Stimulated activated naive CD4-positive, alpha-beta T cell treated with Interleukin-2 at 50 U/mL for 16 hours (primary cell): ENCODE results near the gene SLC2A8.
A peak's percentile ranks its signal among the peaks of the same experiment; 100 is the strongest.

Experiments used
- DNase-seq: peaks from one replicate; lab custom pipeline; 2025; lab: John Stamatoyannopoulos, UW

Gene SLC2A8, protein sequence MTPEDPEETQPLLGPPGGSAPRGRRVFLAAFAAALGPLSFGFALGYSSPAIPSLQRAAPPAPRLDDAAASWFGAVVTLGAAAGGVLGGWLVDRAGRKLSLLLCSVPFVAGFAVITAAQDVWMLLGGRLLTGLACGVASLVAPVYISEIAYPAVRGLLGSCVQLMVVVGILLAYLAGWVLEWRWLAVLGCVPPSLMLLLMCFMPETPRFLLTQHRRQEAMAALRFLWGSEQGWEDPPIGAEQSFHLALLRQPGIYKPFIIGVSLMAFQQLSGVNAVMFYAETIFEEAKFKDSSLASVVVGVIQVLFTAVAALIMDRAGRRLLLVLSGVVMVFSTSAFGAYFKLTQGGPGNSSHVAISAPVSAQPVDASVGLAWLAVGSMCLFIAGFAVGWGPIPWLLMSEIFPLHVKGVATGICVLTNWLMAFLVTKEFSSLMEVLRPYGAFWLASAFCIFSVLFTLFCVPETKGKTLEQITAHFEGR

DNA sequence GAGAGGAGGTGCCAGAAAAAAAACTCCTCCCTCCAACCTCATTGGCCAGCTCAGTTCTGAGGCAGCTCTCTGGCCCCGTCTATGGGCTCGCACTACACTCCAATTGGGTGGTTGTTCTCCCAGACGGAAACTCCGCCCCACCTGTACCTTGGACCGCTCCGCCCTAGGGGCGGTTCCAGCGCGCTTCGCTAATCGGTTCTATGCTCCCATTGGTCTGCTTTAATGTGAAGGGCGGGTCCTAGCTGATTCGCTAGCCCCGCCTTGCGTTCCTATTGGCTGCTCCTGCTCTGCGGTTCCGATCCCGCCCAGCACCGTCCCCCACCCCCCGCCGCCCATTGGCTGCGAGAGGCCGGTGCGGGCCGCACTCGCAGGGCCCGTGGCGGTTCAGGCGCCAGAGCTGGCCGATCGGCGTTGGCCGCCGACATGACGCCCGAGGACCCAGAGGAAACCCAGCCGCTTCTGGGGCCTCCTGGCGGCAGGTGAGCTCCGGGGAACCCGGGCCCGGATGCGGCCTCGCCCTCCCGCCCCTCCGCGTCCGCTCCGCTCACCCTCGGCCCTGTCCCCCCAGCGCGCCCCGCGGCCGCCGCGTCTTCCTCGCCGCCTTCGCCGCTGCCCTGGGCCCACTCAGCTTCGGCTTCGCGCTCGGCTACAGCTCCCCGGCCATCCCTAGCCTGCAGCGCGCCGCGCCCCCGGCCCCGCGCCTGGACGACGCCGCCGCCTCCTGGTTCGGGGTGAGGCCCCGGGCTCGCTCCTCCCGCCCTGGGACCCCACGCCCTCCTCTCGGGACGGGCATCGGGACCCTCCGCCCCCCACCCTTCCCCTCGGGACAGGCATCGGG lies at the start of gene SLC2A8:
SLC2A8 (plus strand) TSS at position 362 of the 838 bp plus-strand sequence; CDS start at position 424, 62 bp downstream.
- peak; percentile 90 for DNase-seq

DNA sequence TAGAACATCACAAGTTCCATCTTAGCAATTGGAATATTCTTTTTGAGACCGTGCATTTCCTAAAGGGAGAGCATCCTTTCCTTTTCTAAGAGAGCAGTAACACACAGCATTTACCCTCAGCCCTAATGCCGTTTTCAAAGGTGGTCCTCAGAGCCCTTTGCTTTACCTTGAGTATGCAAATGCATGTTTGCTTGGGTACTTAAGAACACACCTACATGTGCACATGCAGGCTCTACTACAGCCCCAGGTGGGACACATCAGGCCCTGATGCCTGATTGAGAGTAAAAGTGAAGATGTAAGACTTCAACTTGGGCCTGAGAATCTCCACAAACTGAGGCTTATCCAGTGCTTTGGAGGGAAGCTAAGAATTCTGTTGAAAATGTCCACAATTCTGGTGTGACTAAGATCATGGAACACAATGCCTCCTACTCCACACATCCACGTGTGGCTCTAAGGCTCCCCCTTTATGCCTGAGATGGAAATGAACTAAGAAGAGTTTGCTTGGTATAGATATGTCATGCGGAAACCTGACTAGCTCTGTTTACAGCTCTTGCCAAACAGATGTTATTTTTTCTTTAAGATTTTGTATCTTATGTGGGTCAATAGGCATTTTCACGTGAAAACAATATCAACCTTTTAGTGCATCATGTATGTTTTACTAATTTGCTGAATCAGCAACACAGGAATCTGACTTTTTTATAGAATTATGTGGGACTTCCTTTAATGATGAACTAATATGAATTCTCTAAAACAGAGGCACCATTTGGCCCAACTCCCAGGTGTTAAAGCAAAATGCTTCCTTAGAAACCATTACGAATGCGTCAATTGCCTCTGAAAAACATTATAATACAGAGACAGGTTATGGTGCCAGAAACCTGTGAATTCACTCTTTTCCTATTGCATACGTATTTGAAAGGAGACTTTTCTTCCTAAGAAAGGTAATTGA lies 48.9 kb upstream of the SLC2A8 start:
- no peak for DNase-seq

DNA sequence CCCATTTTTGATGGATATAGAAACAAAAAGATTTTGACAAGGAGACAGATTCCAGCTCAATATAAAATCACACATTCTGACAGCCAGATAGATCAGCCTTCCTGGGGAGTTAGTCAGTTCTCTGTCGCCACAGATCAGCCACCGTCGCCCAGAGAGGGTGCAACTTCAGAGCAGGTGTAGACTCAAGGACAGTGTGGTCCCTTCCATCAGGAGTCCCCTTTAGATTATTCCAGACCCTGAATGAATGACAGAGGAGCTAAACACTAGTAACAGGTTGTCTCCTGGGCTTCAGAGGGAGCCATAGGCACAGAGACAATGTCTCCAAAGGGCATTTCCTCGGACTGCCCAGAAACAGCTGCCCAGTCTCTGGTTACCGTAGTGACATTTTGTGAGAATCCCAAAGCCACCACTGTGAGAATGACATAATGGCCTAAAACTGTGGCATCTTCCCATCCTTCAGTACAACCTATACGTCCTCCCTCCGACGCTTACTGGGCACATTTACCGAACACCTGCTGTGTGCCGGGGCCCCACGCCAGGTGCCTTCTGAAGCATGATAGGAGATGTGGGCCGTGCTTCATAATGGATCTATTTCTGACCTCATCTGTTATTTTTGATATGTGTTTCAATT lies 47.4 kb upstream of the SLC2A8 start:
- no peak for DNase-seq

DNA sequence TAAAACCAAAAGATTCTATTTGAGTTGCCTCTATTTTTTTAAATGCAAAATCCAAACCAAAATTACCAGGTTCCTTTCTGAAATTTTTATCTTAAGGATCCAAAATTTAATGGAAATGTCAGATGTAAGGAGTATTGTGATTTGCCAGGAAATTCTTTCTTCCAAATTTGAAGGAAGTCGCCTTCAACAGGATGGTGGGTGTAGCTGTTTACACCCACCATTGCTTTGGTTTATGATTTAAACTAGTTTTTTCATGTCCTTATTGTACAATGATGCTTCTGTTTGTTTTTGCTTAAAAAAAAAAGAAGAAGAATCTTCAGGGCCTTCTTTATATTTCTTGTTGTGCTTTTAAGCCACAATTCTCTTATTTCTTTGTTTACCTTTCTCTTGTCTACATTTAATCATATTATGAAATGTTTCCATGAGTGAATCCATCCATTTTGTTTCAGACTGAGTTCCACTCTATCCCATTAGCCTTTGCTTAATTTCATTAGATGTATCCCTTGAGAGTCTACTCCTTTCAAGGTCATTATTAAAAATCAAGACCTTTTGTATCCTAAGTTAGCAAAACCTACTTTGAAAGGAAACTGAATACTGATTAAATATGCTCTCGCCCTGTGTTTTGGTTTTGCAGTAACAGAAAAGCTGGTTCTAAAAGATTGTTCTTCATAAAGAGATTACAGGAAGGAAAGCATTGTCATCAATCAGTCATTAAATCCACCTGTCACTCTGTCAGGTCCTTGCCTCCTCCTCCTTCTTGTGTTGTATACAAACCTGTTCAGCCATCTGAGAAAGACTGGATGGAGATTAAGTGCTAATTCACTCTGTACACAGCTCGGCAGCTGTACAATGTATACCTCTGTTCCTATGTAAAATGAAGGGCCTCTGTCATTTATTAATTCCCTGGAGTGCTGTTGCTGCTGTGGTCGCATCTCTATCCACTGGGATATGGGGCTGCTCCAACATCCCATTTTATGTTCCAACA lies 45.5 kb upstream of the SLC2A8 start:
- DNase-seq: no peak

DNA sequence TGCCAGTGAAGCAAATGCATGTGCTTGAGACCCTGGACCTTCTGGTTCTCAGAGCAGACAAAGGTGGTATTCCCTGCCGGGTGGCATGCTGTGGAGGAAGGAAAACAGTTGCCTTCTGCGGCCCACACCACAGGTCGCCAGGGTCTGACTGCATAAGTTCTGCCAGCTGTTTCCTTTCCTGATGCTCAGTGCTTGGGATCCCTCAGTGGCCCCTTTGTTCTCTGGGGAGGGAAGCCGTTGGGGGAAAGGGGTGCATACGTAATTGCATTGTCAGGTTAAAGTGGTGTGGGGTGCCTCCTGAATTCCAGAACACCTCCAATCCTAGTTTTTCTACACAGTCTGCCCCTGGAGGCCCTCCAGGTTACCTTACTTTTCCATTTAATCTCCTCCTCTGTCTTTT lies 43.1 kb upstream of the SLC2A8 start:
- no peak for DNase-seq

DNA sequence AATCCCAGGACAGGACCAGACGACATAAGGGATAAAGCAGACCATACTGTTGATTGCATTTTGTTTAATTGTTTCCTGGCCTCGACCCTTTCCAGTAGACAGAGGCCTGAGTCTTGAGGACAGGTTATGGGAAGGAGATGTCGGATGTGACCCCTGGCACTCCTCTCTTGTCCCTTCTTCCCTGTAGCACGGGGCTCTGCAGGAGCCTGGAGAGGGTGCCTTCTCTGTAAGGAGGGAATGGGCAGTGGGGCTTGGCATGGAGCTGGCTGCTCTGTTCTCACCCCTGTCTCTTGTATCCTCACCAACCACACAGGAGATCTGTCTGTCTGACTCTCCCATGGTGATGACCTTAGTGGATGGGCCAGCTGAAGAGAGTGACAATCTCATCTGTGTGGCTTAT lies 40.1 kb upstream of the SLC2A8 start:
- no peak for DNase-seq

DNA sequence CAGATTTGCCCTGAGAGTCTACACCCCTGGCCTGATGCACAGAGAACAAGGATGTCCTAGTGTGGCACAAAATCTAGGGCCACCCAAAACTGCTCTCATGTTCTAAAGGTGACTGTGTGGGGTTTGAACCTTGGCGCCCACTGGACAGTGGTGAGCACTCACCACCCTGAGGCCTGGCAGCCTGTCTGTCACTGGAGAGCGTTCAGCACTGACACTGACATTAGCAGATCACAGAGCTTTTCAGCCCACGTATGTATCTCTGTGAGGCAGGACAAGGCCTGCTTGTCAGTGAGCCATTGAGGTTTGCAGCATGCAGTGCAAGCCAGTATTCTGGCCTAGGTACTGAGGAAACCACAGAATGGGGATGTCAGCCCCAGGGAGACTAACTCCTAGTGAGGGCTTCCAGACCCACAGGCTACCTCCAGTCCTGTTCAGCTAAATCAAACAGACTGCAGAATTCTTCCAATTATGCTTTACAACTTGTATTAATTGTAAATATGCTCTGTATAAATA lies 38.9 kb upstream of the SLC2A8 start:
- no peak for DNase-seq

DNA sequence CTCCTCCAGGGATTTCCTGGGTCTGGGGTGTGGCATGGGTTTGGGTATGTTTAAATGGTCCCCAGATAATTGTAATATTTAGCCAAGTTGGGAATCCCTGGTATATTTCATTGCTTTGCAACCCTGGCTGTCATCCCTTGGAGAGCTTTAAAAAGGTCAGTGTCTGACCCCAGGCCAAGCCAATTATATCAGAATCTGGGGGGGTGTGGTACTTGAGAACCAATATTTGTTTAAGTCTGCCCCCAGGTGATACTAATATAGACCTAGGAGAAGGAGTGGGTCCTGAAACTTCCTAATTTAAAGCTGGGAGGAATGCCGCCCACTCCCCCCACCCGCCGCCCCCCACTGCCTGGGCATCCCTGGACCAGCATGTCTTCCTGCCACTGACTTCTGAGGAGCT lies 38.2 kb upstream of the SLC2A8 start:
- no peak for DNase-seq

DNA sequence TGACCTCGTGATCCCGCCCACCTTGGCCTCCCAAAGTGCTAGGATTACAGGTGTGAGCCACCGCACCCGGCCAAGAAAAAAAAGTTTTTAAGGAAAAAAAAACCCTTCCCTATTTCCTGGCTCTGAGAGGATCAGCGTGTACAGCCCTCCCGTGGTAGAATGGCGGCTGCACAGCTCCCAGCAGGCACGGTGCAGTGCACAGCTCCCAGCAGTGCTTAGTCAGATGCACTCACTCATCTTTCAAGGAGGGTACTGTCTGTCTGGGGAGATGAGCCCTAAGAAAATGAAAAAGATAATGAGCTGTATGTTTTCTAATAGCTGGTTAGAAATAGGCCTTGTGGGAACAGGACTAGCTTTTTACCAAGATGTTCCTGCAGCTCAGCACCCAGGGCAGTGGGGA lies 36.7 kb upstream of the SLC2A8 start:
- no peak for DNase-seq

DNA sequence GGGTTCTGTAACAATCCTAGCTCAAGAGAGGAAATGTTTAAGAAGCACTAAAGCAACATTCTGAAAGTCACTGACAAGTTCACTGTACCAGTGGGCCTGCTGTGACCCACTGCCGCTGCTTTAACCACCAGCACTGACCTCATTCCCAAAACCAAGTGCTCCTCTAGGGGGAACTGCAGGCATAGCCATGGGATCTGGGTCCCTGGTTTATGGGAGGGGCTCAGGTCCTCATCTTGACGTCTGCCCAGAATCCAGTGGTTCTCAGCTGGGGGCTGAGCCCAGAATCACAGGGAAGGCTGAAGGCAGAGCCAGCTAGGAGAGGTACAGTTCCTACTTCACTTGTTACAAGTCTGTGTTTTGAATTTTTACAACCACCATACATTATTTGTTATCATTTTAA lies 36.1 kb upstream of the SLC2A8 start:
- DNase-seq: no peak

DNA sequence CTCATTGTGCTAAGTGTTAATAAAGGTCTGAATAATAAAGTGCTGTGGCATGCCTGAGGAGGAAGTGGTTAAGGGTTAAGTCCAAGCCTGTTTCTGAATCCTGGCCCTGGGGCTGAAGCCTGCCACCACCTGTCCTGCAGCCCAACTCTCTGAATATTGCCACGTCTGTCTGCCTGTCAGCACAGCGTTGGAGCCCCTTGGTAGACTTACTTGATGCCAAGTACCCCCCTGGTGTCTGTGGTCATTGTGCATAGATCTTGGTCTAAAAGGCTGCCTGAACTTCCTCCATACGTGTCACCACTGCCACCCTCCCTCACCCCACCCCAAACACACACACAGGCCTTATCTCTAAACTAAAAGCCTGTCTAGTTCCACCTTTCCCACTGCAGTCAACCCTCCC lies 35.4 kb upstream of the SLC2A8 start:
- DNase-seq: no peak

DNA sequence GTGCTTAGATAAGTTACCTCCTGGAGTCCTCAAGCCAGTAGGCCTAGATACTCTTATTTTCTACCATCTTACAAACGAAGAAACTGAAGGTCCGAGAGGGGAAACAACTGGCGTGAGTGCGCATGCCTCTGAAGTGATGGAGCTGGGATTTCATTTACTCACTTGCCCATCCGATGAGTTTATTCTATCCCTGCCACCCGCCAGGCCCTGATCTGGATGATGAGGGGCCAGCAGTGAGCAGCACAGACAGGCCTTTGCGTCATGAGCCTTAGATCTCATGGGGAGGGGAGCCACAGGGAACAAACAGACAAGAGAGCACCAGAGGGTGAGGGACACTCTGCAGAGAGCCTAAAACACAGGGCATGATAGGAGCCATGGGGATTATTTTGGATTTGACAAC lies 34.1 kb upstream of the SLC2A8 start:
- DNase-seq: no peak

DNA sequence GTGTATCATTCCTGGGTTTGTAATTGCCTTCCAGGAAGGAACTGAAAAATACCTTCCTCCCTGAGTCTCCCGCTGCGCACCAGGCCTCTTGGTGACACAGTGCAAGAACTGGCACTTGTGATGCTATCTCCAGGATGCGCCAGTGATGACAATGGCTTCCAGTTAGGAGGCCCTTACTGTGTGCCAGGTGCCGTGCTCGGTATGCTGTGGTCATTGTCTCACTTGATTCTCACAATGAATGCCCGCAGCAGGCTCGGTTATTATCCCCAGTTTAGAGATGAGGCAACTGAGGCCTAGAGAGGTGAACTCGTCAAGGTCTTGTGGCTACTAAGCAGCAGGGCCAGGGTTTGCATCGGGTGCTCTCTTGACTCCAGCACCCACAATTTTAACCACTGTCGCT lies 31.5 kb upstream of the SLC2A8 start:
- no peak for DNase-seq

DNA sequence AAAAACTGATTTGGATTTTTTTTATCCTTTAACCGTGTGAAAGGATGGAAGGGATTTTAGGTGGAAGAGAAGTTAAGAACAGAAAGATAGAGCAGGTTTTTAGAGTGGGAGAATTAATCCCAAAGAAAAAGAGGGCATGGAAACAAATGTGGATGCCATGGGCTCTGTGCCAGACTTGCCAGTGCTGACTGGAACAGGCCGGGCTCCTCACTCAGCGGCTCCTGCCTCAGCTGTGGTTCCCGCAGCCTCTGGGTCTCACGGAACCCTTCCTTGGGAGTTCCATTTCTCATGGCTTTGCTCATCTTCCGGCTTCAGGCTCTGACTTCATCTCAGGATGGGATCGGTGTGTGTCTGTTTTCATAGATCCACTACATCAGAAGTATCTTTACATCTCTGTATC lies 30.4 kb upstream of the SLC2A8 start:
- no peak for DNase-seq

DNA sequence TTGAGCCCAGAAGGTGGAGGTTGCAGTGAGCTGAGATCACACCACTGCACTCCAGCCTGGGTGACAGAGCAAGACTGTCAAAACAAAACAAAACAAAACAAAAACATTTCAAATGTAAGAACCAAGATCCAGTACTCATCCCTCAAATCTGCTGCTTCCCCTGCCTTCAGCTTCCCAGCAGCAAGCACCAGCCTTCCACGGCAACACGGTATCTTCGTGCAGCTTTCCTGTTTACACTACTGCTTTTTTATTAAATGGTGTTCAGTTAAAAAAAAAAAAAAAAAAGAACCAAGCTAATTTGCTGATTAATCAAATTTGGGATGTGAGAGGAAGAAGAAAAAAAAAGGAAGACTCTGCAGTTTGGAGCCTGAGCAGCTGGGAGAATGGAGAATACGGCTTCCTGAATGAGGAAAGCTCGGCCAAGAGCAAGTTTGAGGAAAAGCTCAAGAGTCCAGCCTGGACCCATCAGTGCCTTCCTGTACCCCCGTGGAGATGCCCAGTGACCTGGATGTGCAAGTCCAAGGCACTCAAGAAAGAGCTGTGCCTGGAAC lies 28.0 kb upstream of the SLC2A8 start:
- DNase-seq: no peak

DNA sequence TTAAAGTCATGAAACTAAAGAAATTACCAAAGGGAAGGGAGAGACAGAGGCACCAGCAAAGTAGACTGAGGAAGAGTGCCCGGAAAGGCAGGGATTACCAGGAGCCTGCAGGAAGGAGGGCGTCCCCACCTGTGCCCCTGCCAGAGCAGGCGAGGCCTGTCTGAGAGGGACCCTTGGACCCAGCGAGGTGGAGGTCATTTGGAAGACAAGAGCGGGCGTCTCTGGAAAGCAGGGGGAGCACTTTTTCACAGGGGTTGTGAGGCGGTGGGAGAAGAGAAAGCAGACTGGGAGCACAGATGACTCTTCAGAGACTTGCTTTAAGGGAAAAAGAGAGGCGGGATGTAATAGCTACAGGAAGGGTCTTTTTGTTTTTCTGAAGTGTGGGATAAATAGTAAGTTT lies 27.5 kb upstream of the SLC2A8 start:
- DNase-seq: no peak

DNA sequence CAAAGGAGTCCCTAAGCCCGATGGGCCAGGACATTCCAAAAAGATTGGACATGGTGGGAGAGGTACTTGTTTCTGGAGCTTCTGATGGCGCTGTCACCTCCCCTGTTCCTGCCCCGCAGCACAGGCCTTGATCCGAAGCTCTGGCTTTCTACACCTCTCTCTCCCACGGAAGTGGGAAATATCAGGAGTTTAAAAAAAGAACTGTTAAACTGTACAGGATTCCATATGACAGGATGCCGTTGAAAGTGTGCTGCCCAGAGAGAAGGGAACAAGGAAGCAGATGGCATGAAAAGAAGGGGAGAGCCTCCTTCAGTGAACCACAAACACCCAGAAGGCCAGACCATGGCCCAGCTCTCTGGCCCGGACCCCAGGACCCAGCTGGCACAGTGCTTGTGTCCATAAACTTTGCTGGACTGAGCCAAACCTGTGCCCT lies 26.8 kb upstream of the SLC2A8 start:
- DNase-seq: no peak

DNA sequence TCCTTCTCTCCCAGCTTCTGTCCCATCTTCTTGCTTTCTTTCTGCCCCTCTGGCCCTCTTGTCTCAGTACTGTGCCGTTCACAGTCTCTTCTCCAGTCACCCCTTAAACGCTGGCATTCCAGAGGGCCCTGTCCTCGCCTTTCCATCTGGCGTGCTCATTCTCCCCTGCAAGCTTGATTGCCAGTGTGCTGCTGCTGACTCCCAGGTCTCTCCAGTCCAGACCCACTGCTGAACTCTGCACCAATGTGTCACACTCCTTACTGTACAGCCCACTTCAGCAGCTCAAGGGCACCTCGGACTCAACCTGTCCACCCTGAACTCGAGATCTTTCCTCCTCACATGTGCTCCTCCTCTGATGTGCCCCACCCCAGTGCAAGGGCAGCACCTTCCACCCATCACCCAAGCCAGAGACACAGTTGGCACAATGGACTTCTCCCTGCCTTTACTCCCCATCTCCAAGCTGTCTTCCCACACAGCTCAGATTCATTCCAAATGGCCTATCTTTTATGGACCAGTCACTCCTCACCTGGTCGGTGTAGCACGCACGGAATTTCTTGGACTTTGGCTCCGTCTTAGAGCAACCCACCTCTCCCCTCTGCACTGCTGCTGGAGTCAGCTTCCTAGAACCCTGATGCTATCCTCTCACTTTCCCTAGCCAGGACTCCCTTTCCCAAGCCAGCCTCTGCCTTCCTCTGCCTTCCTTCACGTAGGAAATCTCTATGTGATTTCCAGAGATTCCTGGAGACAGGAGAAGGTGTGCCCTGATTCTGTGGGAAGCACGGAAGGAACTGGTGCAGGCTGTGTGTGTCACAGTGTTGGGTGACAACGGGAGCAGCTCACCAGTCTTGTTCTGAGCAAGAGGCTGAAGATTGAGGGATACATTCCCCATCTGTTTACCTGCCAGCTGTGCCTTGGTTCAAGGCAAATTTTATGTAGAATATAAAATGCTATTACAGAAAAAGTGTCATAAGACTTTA lies 26.0 kb upstream of the SLC2A8 start:
- DNase-seq: no peak

DNA sequence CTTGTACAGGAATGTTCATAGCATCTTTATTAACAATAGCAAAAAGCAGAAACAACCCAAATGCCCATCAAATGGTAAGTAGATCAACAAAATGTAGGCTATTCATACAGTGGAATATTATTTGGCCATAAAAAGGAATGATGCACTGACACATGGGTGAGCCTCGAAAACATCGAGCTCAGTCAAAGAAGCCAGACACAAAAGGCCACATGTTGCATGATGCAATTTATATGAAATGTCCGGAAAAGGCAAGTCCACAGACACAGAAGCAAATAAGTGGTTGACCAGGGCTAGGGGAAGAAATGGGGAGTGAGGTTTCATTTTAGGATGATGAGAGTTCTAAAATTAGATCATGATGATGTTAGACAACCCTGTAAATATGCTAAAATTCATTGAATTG lies 16.5 kb upstream of the SLC2A8 start:
- DNase-seq: no peak
